A549 treated with GW870086 at 1 μM for 4 hours (cell line): Measurements from ENCODE around the gene TMEM156. TPM values are rescaled to one million over a fixed set of nuclear protein-coding genes. Genes with fewer than 3 reads are reported as not detected.

Experiments used
- total RNA-seq: library from RNA; stranded (reverse); fragments of 200-300 nt; extraction: Qiagen RNA extraction; gene quantifications from 5 replicates; pipeline ENCODE4 v1.2.3, GENCODE V29; 2022; ENCODE audit warnings: low read depth

The TMEM156 gene
- total RNA-seq: 20.6 to 25.8 TPM (median 22.9 TPM) in 5 replicates

GRCh38 chr4:39032218-39033085 lies at the start of gene TMEM156:
Gene TMEM156, minus strand, starts transcription at chr4:39032409. Its CDS starts 96 bp downstream, at chr4:39032313.

GRCh38 chr4:39062094-39062769 lies 30.0 kb upstream of the TMEM156 start, which contains the start of gene KLHL5:
Gene KLHL5, plus strand, starts transcription at chr4:39062232. Its CDS starts 421 bp downstream, at chr4:39062653.

Other genes with a start within 250 kb of the TMEM156 start
- gene TLR10, start 249.4 kb downstream of the TMEM156 start, total RNA-seq: 0.03 TPM in 1 of 5 replicates, not detected in the others
- gene TLR1, start 227.6 kb downstream of the TMEM156 start, total RNA-seq: 0.19 to 0.37 TPM (median 0.30 TPM) in 4 of 5 replicates, not detected in the other
- 1.8 to 3.3 TPM (median 2.7 TPM) in 5 replicates for gene TLR6, start 175.6 kb downstream of the TMEM156 start, total RNA-seq
- 22.8 to 41.4 TPM (median 36.8 TPM) in 5 replicates for gene FAM114A1, start 164.6 kb downstream of the TMEM156 start, total RNA-seq
- 44.5 to 64.0 TPM (median 57.5 TPM) in 5 replicates for gene KLHL5, start 29.8 kb upstream of the TMEM156 start, total RNA-seq
- gene WDR19, start 150.1 kb upstream of the TMEM156 start, total RNA-seq: 7.1 to 8.5 TPM (median 7.8 TPM) in 5 replicates